ENCODE results near the gene CRYBG2. TPM values are rescaled to one million over a fixed set of nuclear protein-coding genes. Genes with fewer than 3 reads are reported as not detected.

CRYBG2 gene
- total RNA-seq, 4 donors from 2014 or later: 0.35 to 2.7 (median 0.50) TPM

DNA sequence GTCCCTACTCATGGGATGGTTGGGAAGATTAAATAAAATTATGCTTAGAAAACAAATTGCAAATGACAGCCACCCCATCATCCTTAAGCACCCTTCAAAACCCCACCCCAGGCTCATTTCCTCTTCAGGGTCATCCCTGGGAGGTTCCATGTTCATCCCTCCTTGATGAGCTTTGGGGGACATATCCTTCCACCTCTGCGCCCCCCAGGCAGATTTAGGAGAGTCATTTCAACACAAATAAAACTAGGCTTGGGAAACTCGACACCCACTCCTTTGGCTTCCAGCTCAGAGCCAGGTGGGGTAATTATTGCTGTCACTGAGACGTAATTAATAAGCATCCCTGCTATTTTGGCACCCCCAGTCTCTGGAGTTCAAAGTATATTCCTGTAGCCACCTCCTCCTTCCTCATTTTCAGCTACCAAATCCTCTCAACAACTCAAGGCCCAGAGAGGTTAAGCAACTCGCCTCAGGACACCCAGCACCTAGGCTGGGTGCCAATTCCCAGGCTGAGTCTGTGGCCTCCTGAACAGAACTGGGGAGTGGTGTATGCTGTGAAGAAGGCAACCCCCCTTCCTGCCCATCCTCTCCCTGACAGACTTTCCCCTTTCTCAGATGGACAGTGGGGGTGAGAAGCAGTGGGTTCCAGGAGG is 595 bp downstream of the CRYBG2 start:
- H3K4me3 ChIP-seq: no peak overlapping the region
- no peaks in the 10 kb centered on the region for H3K36me3 ChIP-seq
- no peaks in the 10 kb centered on the region for H3K9me3 ChIP-seq
- peaks cover 60% of the 10 kb centered on the region for H3K27me3 ChIP-seq
- TF ChIP-seq POLR2AphosphoS5 (IDR thresholded peaks at IDR 0.05): no peak
- TF ChIP-seq, protein P1, sequence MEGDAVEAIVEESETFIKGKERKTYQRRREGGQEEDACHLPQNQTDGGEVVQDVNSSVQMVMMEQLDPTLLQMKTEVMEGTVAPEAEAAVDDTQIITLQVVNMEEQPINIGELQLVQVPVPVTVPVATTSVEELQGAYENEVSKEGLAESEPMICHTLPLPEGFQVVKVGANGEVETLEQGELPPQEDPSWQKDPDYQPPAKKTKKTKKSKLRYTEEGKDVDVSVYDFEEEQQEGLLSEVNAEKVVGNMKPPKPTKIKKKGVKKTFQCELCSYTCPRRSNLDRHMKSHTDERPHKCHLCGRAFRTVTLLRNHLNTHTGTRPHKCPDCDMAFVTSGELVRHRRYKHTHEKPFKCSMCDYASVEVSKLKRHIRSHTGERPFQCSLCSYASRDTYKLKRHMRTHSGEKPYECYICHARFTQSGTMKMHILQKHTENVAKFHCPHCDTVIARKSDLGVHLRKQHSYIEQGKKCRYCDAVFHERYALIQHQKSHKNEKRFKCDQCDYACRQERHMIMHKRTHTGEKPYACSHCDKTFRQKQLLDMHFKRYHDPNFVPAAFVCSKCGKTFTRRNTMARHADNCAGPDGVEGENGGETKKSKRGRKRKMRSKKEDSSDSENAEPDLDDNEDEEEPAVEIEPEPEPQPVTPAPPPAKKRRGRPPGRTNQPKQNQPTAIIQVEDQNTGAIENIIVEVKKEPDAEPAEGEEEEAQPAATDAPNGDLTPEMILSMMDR (IDR thresholded peaks at IDR 0.05): no peak
- TF ChIP-seq POLR2A (IDR thresholded peaks at IDR 0.05): no peak
- TF ChIP-seq EP300 (IDR thresholded peaks at IDR 0.05): no peak
- no peaks in the 10 kb centered on the region for H3K4me1 ChIP-seq
- ATAC-seq: no peak
- H3K27ac ChIP-seq: no peak overlapping the region
- WGBS, 2 donors (ENCODE audit: low coverage in 1 of 2): 64 to 74% methylated on average over 3 to 4 of the region's 4 CpGs

DNA sequence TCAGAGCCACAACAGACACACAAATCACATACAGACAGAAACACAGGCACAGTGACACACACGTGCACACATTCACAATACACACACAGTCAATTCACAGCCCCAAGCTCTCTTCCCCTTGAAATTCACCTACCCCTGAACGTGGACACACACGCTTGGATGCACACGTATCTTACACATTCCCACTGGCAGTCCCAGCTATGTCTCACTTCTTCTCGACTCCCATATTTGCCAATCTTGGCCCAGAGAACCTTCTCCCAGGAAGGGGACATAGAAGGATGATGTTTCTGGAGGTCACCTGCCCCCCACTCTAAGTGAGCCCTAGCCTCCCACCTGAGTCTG is 1.6 kb downstream of the CRYBG2 start:
- peaks cover 50% of the 10 kb centered on the region for H3K27me3 ChIP-seq
- TF ChIP-seq EP300 (IDR thresholded peaks at IDR 0.05) (no peak), POLR2AphosphoS5 (IDR thresholded peaks at IDR 0.05) (no peak), POLR2A (IDR thresholded peaks at IDR 0.05) (no peak)
- TF ChIP-seq, protein P1 (IDR thresholded peaks at IDR 0.05): no peak

DNA sequence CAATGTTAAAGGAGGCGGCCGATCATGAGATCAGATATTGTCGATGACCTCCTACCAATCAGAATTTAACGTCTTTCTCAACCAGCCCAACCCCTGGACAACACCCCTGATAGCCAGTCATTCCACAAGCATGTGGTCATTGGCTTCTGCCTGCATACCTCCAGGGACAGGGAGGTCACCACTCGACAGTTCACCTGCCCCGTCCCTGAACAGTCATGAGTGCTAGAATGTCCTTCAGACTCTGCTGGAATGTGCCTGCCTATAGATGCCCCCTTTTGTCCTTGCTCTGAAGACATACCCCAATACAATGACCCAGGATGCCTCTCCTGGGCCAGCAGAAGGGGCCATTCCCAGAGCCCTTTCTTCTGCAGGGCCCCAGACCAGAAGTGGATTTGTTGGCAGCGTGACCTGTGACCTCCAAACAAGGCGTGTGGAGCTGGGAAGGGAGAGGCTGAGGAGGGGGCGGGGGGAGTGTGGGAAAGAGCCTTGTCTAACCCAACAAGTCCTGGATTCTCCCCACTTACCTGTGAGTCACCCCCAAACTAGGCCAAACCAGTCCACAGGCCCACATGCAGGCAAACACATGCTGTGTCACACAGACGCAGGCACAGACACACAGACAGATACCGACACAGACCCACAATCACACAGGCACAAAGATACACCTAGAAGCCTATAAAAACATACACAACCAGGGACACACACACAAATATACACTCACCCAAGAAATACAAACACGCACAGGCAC is 2.2 kb downstream of the CRYBG2 start:
- Histone ChIP-seq H3K4me3 (no peak overlapping the region), H3K9me3 (no peaks in the 10 kb centered on the region), H3K4me1 (no peaks in the 10 kb centered on the region), H3K36me3 (no peaks in the 10 kb centered on the region), H3K27me3 (peaks cover 44% of the 10 kb centered on the region), H3K27ac (no peak overlapping the region)
- 78 to 91% methylated on average over 6 to 8 of the region's 12 CpGs for WGBS, 2 donors (ENCODE audit: low coverage in 1 of 2)
- TF ChIP-seq POLR2AphosphoS5 (IDR thresholded peaks at IDR 0.05) (no peak), POLR2A (IDR thresholded peaks at IDR 0.05) (no peak), EP300 (IDR thresholded peaks at IDR 0.05) (no peak)
- TF ChIP-seq, protein P1 (IDR thresholded peaks at IDR 0.05): no peak
- ATAC-seq: no peak

More for the DNA sequence above, 1.6 kb downstream of the CRYBG2 start:
- 80 to 83% methylated on average over 4 to 5 of the region's 5 CpGs for WGBS, 2 donors (ENCODE audit: low coverage in 1 of 2)
- H3K9me3 ChIP-seq: no peaks in the 10 kb centered on the region
- no peak overlapping the region for H3K4me3 ChIP-seq
- H3K4me1 ChIP-seq: no peaks in the 10 kb centered on the region
- no peaks in the 10 kb centered on the region for H3K36me3 ChIP-seq
- ATAC-seq: no peak
- no peak overlapping the region for H3K27ac ChIP-seq

DNA sequence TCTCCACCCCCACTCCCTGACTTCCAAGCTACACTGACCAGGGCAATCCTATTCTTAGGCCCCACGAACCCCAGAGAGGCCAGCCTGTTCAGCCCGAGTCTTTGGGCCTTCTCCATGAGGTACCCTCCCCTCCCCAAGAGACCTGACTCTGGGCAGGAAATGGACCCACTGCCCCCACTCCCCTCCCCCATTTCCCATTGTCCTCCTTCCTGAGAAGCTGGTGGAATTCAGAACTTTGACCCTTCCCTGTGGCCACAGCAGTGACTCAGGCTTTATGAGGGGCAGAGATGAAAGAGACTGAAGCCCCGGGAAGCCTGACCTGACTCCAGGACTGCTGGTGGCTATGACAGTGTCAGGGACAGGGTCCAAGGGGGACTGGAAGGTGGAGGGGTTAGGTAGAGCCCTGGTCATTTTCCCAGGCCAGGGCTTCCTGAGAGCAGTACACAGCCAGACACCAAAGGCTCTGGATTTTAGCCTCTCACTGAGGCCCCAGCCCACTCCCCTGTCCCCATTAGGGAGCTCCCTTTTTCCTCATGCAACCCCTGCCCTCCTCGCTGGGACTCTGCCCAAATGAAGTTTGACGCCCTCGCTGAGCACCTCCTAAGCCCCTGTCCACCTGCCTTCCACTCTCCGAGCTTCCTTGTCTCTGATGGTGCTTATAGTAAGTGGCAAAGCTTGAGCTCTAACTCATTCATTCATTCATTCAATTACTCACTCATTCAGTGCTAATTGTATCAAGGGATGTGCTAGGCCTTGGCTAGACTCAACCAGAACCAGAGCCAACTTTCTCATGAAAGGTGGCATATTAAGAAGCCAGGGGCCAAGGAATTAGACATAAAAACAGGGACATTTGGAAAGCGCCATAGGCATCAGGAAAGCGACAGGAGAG is 3.0 kb downstream of the CRYBG2 start:
- Histone ChIP-seq H3K36me3 (no peaks in the 10 kb centered on the region), H3K4me1 (no peaks in the 10 kb centered on the region), H3K27me3 (peaks cover 37% of the 10 kb centered on the region), H3K9me3 (no peaks in the 10 kb centered on the region), H3K27ac (no peak overlapping the region), H3K4me3 (no peak overlapping the region)
- TF ChIP-seq, protein P1 (IDR thresholded peaks at IDR 0.05): no peak
- TF ChIP-seq POLR2A (IDR thresholded peaks at IDR 0.05) (no peak), EP300 (IDR thresholded peaks at IDR 0.05) (no peak), POLR2AphosphoS5 (IDR thresholded peaks at IDR 0.05) (no peak)
- WGBS, 2 donors (ENCODE audit: low coverage in 1 of 2): 82 to 84% methylated on average over 6 of the region's 9 CpGs
- no peak for ATAC-seq

Data from gastroesophageal sphincter (tissue), 4 donors.